Measurements from ENCODE around the gene MAP3K5. TPM values are rescaled to one million over a fixed set of nuclear protein-coding genes. Genes with fewer than 3 reads are reported as not detected.
"Not testable (repeated sequence)": the region's sequence is repeated elsewhere in the genome, so short reads cannot be mapped to it uniquely, and the experiment has no call there.

MAP3K5 gene
- total and polyA plus RNA-seq, 9 of the 15 experiments (the other 6 are each of a cell fraction or from before 2014, with no cell fraction given): 2.2 to 13.0 (median 9.9) TPM

DNA sequence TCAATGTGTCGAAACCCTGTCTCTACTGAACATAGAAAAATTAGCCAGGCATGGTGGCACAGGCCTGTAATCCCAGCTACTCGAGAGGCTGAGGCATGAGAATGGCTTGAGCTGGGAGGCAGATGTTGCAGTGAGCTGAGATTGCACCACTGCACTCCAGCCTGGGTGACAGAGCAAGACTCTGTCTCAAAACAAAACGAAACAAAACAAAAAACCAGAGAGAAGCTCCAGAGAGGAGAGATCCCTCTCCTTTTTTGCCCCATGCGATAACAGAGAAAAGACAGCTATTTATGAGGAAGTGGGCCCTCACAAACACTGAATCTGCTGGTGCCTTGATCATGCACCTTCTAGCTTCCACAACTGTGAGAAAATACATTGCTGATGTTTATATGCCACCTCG, 31.5 kb downstream of the MAP3K5 start:
- peak overlapping the region; percentile 56 for H3K27ac ChIP-seq (ENCODE audit: extremely low read depth, low read depth, low read length)
- in situ Hi-C loops (cut with MboI); H3K9me1 ChIP-seq (ENCODE audit: control insufficient read depth, insufficient read depth, low read length); DNase-seq (ENCODE audit: extremely low read depth in 1 of 4, low spot score in 3 of 4); H4K20me1 ChIP-seq (replicated peaks; ENCODE audit: control insufficient read depth, insufficient read depth, low read length); H3K9ac ChIP-seq (ENCODE audit: insufficient read depth in 1 of 2, low read depth in 2 of 2, low read length in 2 of 2); CTCF ChIA-PET (ENCODE audit: low intra/inter-chr PET ratio); H3K27me3 ChIP-seq (ENCODE audit: control insufficient read depth in 2 of 2, insufficient read depth in 2 of 2, low read length in 2 of 2); ATAC-seq; BruUV-seq (replicated peaks); POLR2A ChIA-PET; H3K9me3 ChIP-seq (replicated peaks; ENCODE audit: control insufficient read depth, insufficient read depth, low read depth, low read length); H3K4me3 ChIP-seq; intact Hi-C loops (cut with micrococcal nuclease); H3K36me3 ChIP-seq (ENCODE audit: control insufficient read depth, insufficient read depth, low read length); TF ChIP-seq CEBPG (CRISPR knock-in tag; IDR thresholded peaks at IDR 0.05); CREB1 (IDR thresholded peaks at IDR 0.05); BRCA1 (IDR thresholded peaks at IDR 0.05): not testable (repeated sequence)
- FAIRE-seq: peak; percentile 26
- peak overlapping the region; percentile 15; the same call in 1 of the 2 replicates for H3K4me2 ChIP-seq (ENCODE audit: insufficient read depth, low read length)
- WGBS (ENCODE audit: insufficient coverage, low coverage, missing lambda C conversion rate): 15% methylated on average over 5 of the region's 5 CpGs
- peak; percentile 90 for TF ChIP-seq SPI1 (IDR thresholded peaks at IDR 0.05; ENCODE audit: borderline replicate concordance, low read depth, low read length)
- peak in 1 of 2 experiments; percentile 77; a peak in 2 of 4 replicates for TF ChIP-seq CEBPG (tag; conservative IDR thresholded peaks at IDR 0.05 in 1 of 2, IDR thresholded peaks at IDR 0.05 in 1 of 2)
- peak; percentile 79 for TF ChIP-seq CEBPB (tag; IDR thresholded peaks at IDR 0.05)
- 0 out of 2 replicates have a peak, but pooled peaks have one; percentile 17 for TF ChIP-seq CREB1 (CRISPR knock-in tag; IDR thresholded peaks at IDR 0.05)
- TF ChIP-seq BRCA1 (CRISPR knock-in tag; IDR thresholded peaks at IDR 0.05): 0 out of 2 replicates have a peak, but pooled peaks have one; percentile 39
- peaks cover 88% of the 10 kb centered on the region for H3K79me2 ChIP-seq (ENCODE audit: control insufficient read depth, insufficient read depth, low read length)
- H2AFZ ChIP-seq (ENCODE audit: low read depth, low read length): 0 out of 2 replicates have a peak overlapping the region, but pooled peaks have one; percentile 18
- H3K4me1 ChIP-seq (replicated peaks in 1 of 2; ENCODE audit: control insufficient read depth in 2 of 2, insufficient read depth in 2 of 2, low read length in 2 of 2): peaks cover 5 to 58% of the 10 kb centered on the region in 2 experiments; a peak in 4 of 5 replicates
